ENCODE data around the gene MRFAP1L1.

MRFAP1L1 gene

DNA sequence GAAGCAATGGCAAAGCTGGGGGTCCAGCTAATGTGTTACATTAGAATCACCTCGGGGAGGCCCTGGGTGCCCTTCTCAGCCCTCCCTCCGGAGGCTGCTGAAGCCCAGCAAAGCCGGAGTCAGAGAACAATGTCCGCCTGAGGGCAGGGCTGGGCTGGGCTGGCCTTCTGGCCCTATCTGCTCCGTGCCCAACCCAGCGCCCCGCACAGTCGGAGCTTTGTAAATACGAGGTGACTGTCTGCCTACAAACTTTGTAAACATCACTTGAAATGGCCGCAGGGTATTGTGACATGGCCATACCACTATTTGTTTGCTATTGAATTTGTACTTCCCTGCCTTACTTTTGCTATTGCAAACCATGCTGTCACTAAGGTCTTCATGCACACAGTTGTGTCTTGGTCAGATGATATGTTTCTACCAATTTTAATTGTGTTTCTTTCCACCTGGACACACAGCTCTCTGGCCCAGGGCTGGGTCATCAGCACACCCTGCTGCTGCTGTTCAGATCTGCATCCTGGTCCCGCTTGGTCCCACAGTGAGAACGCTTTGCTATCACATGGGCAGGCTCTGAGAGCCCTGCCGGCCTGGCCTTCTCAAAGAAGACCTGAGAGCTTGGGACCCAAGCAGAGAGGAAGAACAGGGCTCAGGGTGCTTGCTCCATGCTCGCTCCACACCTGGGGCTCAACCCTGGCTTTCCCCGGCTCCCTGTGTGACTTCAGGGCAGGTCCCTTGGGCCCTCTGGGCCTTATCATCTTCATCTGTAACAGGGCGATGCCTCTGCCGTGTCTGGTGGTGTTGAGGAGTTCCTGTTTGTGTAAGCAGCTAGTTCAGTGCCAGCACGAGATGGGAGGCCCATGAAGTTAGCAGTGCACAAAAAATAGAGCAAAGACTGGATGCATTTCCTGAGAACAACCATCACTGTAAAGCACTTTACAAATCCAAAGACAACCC, 13.7 kb downstream of the MRFAP1L1 start:
- TF ChIP-seq, protein P1, sequence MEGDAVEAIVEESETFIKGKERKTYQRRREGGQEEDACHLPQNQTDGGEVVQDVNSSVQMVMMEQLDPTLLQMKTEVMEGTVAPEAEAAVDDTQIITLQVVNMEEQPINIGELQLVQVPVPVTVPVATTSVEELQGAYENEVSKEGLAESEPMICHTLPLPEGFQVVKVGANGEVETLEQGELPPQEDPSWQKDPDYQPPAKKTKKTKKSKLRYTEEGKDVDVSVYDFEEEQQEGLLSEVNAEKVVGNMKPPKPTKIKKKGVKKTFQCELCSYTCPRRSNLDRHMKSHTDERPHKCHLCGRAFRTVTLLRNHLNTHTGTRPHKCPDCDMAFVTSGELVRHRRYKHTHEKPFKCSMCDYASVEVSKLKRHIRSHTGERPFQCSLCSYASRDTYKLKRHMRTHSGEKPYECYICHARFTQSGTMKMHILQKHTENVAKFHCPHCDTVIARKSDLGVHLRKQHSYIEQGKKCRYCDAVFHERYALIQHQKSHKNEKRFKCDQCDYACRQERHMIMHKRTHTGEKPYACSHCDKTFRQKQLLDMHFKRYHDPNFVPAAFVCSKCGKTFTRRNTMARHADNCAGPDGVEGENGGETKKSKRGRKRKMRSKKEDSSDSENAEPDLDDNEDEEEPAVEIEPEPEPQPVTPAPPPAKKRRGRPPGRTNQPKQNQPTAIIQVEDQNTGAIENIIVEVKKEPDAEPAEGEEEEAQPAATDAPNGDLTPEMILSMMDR (IDR thresholded peaks at IDR 0.05): no peak

DNA sequence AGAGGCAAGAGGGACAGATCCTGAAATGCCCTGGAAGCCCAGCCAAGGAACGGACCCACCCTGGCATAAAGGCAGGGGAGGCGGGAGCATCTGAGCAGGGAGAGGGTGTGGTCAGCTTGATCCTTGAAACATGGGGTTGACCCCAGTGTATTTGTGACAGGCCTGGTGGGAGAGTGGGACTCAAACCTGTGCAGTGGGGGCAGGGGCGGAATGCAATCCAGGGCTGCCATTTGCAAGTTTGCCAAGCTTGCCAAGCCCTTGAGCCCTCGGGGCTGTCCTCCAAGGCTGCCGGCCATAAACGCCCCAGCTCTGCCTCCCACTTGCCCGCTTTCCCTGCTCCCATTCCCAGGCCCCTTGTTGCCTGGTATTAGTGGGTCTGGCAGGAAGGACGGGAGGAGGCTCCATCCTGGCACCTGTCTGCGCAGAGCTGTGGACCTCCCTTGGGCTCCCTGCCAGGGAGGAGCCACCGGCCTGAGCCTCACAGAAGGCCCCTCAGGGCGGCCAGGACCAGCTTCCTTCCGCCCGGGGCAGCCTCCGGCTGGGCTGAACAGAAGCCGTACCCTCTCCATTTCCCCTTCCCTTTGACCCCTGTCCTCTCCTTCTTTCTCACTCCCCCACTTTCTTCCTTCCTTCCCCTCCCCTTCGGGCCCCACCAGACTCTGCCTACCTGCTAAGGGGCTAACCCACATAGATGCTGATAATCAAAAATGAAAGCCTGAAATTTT, 15.3 kb downstream of the MRFAP1L1 start:
- TF ChIP-seq, protein P1 (IDR thresholded peaks at IDR 0.05): no peak

DNA sequence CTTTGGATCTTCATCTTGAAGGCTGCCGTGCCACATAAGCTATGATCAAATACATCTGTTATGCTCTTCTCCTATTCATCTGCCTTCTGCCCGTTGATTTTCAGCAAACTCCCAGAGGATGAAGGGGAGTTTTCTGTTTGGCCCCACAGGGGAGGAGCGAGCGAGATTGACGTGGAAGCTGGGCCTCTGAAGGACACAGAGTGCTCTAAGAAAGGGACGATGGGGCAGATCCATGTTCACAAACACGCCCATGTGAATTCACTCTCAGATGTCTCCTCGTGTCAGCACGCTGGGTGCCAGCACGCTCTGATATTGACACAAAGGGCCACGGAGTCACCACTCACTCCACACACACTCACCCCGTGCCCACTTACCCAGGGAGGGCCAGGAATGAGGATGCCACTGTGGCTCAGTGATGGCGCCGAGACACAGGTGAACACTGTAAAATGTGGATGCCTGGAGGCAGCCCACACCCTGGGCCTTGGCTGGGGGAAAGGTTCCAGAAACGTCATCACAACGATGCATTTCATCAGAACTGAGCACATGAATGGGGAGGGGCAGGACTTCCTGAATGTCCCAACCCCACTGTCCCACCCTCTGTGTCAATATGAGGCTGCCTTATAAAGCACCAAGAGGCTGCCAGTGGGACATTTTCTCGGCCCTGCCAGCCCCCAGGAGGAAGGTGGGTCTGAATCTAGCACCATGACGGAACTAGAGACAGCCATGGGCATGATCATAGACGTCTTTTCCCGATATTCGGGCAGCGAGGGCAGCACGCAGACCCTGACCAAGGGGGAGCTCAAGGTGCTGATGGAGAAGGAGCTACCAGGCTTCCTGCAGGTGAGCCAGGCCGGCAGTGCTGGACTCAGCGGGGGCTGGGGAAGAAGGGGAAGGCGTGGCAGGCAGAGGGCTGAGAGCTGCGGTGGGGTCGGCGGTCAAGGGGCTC, 16.2 kb downstream of the MRFAP1L1 start, which contains the start of gene S100P:
S100P (plus strand) TSS at position 648 of the 946 bp plus-strand sequence; CDS start at position 703, 55 bp downstream.
- TF ChIP-seq, protein P1 (IDR thresholded peaks at IDR 0.05): no peak

DNA sequence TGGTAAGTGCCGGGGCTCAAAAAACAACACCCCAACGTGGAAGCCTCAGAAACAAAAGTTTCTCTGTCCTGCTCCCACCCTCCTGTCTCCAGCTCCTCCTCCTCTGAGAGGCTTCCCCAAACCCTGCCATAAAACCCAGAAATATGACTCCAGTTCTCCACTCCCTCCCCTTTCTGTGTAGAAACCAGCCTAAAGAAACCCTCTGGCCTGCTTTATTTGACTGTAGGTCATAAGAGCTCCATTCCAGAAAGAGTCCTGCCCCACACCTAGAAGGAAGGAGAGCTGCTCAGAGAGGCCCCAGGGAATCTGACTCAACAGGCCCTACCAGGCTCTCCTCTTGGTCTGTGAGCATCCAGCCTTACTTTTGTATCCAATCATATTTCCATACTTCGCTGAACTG, 16.9 kb downstream of the MRFAP1L1 start:
- TF ChIP-seq, protein P1 (IDR thresholded peaks at IDR 0.05): no peak

DNA sequence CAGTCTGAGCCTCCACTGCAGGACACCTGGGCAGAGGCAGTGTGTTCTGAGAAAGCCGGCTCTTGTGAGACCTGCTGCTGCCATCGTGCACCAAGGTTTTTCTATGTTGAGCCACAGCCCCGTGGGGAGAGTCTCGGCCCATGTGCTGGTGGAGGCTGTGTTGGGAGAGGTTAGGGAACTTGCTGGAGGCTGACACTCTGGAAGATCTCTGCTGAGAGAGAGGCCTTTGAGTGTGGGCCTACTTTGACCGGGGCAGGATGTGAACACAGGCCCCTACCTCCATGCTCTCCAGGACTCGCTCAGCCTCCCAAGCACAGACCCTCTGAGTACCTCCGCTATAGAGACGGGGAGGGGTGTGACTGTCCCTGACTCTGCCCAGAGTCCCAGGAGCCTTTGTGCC, 17.3 kb downstream of the MRFAP1L1 start:
- TF ChIP-seq, protein P1 (IDR thresholded peaks at IDR 0.05): no peak

DNA sequence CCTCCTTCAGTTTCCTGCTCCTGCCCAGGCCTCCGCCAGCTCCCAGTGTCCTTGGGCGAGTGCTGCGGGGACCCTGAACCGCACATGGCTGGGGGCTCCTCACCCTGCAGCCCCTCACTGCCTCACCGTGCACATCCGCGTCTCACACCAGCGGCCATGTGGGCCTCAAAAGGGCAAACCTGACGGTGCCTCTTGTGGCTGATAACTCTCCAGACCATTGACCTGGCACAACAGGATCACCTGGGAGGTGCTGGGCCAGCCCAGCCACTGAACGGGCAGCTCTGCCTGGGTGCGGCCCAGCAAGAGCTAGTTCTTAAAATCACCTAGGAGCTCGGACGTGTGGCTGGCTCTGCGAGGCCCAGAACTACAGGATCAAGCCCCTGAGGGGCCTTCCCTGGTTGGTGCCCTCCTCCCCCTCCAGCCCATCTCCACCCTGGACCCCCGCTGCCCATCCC, 20.1 kb downstream of the MRFAP1L1 start:
- TF ChIP-seq, protein P1 (IDR thresholded peaks at IDR 0.05): no peak

All from LNCAP (cell line).